ENCODE data around the gene FURIN.

Gene FURIN

DNA sequence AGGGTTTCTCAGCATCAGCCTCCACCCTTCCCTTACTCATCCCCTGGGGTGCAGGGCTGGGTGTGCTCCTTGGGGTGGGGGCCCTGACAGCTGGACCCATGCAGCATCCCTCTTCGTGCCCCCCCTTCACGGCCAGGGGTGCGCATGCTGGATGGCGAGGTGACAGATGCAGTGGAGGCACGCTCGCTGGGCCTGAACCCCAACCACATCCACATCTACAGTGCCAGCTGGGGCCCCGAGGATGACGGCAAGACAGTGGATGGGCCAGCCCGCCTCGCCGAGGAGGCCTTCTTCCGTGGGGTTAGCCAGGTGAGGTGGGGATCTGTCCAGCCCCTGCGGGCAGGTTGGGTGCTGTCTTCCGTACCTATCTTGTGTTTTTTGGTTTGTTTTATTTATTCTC, 9.6 kb downstream of the FURIN start:
- H3K9me3 Mint-ChIP-seq = no peaks in the 10 kb centered on the region
- intact Hi-C loops (cut with micrococcal nuclease) = no loop called here
- peaks cover 85% of the 10 kb centered on the region for H3K4me1 Mint-ChIP-seq (ENCODE audit: low read depth)
- no peak overlapping the region for H3K4me3 Mint-ChIP-seq
- peaks cover 99% of the 10 kb centered on the region for H3K36me3 Mint-ChIP-seq (ENCODE audit: low read depth)
- no peak overlapping the region for H3K27ac Mint-ChIP-seq
- H3K27me3 Mint-ChIP-seq = no peaks in the 10 kb centered on the region

DNA sequence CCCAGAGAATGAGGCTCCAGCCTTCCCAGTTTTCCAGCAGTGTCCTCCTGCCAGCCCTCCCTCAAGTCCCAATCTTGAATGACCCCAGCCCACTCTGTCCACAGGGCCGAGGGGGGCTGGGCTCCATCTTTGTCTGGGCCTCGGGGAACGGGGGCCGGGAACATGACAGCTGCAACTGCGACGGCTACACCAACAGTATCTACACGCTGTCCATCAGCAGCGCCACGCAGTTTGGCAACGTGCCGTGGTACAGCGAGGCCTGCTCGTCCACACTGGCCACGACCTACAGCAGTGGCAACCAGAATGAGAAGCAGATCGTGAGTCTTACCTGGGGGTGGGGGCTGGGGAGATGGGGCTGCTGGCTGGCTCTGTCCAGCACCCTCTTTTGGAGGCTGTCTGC, 10.3 kb downstream of the FURIN start:
- Mint-ChIP-seq H3K9me3 (no peaks in the 10 kb centered on the region), H3K36me3 (ENCODE audit: low read depth) (peaks cover 96% of the 10 kb centered on the region), H3K4me1 (ENCODE audit: low read depth) (peaks cover 85% of the 10 kb centered on the region), H3K4me3 (no peak overlapping the region), H3K27me3 (no peaks in the 10 kb centered on the region), H3K27ac (no peak overlapping the region)
- intact Hi-C loops (cut with micrococcal nuclease) = no loop called here

DNA sequence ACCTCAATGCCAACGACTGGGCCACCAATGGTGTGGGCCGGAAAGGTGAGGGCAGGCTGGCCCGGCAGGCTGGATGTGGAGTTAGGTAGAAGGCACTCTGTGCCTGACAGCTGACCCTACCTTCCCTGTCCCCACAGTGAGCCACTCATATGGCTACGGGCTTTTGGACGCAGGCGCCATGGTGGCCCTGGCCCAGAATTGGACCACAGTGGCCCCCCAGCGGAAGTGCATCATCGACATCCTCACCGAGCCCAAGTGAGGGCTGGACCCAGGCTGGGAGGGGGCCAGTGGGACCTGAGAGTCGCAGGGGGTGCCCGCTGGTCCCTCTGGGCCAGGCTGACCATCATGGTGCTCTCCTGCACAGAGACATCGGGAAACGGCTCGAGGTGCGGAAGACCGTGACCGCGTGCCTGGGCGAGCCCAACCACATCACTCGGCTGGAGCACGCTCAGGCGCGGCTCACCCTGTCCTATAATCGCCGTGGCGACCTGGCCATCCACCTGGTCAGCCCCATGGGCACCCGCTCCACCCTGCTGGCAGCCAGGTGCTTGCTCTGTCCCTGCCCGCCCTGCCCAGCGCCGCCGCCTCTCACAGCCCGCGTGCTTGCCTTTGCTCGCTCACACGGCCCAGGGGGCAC, 11.5 kb downstream of the FURIN start:
- no peak overlapping the region for H3K4me3 Mint-ChIP-seq
- H3K9me3 Mint-ChIP-seq = no peaks in the 10 kb centered on the region
- no peak overlapping the region for H3K27ac Mint-ChIP-seq
- intact Hi-C loops (cut with micrococcal nuclease) = loop anchor here (10.0 kb wide), 1 partner anchor 55 kb away; the partner anchor contains the start of genes HDDC3 and UNC45A
- peaks cover 93% of the 10 kb centered on the region for H3K36me3 Mint-ChIP-seq (ENCODE audit: low read depth)
- H3K4me1 Mint-ChIP-seq (ENCODE audit: low read depth) = peaks cover 79% of the 10 kb centered on the region
- H3K27me3 Mint-ChIP-seq = no peaks in the 10 kb centered on the region

DNA sequence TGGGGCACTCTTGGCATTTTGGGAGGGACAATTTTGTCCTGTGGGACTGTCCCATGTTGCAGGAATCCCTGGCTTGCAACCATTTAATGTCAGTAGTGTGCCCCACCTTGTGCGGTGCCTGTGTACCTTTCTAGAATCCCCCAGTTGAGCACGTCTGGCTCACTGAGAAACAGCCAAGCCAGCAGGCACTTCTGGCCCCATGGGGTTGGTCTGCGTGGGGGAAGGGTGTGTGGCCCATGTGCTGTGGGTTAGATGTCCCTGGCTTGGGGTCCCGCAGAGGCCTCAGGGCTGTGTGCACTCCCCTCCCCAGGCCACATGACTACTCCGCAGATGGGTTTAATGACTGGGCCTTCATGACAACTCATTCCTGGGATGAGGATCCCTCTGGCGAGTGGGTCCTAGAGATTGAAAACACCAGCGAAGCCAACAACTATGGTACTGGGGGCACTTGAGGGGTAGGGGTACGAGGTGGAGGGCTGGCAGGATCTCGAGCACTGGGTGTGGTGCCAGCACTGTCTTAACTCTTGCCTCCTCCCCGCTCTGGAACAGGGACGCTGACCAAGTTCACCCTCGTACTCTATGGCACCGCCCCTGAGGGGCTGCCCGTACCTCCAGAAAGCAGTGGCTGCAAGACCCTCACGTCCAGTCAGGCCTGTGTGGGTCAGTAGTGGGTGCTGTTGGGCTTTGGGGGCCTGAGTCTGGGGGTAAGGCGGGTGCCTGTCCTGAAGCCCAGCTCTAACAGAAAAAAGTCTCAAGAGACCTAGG, 12.2 kb downstream of the FURIN start:
- intact Hi-C loops (cut with micrococcal nuclease) = loop anchor here (10.0 kb wide), 1 partner anchor 54 kb away; the partner anchor contains the start of genes HDDC3 and UNC45A
- Mint-ChIP-seq H3K9me3 (no peaks in the 10 kb centered on the region), H3K27ac (peak overlapping the region; percentile 95), H3K27me3 (no peaks in the 10 kb centered on the region), H3K4me3 (no peak overlapping the region), H3K4me1 (ENCODE audit: low read depth) (peaks cover 79% of the 10 kb centered on the region), H3K36me3 (ENCODE audit: low read depth) (peaks cover 93% of the 10 kb centered on the region)

DNA sequence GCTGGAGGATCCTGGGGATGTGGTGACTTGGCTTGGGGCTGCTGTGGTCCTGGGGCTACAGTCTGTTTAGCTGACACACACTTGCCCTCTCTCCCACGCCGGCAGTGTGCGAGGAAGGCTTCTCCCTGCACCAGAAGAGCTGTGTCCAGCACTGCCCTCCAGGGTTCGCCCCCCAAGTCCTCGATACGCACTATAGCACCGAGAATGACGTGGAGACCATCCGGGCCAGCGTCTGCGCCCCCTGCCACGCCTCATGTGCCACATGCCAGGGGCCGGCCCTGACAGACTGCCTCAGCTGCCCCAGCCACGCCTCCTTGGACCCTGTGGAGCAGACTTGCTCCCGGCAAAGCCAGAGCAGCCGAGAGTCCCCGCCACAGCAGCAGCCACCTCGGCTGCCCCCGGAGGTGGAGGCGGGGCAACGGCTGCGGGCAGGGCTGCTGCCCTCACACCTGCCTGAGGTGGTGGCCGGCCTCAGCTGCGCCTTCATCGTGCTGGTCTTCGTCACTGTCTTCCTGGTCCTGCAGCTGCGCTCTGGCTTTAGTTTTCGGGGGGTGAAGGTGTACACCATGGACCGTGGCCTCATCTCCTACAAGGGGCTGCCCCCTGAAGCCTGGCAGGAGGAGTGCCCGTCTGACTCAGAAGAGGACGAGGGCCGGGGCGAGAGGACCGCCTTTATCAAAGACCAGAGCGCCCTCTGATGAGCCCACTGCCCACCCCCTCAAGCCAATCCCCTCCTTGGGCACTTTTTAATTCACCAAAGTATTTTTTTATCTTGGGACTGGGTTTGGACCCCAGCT, 13.0 kb downstream of the FURIN start:
- Mint-ChIP-seq H3K4me1 (ENCODE audit: low read depth) (peaks cover 79% of the 10 kb centered on the region), H3K4me3 (no peak overlapping the region), H3K27ac (peak overlapping the region; percentile 95), H3K27me3 (no peaks in the 10 kb centered on the region), H3K36me3 (ENCODE audit: low read depth) (peaks cover 93% of the 10 kb centered on the region), H3K9me3 (no peaks in the 10 kb centered on the region)
- intact Hi-C loops (cut with micrococcal nuclease) = loop anchor here (10.0 kb wide), 1 partner anchor 53 kb away; the partner anchor contains the start of genes HDDC3 and UNC45A

DNA sequence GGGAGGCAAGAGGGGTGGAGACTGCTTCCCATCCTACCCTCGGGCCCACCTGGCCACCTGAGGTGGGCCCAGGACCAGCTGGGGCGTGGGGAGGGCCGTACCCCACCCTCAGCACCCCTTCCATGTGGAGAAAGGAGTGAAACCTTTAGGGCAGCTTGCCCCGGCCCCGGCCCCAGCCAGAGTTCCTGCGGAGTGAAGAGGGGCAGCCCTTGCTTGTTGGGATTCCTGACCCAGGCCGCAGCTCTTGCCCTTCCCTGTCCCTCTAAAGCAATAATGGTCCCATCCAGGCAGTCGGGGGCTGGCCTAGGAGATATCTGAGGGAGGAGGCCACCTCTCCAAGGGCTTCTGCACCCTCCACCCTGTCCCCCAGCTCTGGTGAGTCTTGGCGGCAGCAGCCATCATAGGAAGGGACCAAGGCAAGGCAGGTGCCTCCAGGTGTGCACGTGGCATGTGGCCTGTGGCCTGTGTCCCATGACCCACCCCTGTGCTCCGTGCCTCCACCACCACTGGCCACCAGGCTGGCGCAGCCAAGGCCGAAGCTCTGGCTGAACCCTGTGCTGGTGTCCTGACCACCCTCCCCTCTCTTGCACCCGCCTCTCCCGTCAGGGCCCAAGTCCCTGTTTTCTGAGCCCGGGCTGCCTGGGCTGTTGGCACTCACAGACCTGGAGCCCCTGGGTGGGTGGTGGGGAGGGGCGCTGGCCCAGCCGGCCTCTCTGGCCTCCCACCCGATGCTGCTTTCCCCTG, 13.8 kb downstream of the FURIN start:
- intact Hi-C loops (cut with micrococcal nuclease) = loop anchor here (10.0 kb wide), 1 partner anchor 53 kb away; the partner anchor contains the start of genes HDDC3 and UNC45A
- H3K36me3 Mint-ChIP-seq (ENCODE audit: low read depth) = peaks cover 93% of the 10 kb centered on the region

DNA sequence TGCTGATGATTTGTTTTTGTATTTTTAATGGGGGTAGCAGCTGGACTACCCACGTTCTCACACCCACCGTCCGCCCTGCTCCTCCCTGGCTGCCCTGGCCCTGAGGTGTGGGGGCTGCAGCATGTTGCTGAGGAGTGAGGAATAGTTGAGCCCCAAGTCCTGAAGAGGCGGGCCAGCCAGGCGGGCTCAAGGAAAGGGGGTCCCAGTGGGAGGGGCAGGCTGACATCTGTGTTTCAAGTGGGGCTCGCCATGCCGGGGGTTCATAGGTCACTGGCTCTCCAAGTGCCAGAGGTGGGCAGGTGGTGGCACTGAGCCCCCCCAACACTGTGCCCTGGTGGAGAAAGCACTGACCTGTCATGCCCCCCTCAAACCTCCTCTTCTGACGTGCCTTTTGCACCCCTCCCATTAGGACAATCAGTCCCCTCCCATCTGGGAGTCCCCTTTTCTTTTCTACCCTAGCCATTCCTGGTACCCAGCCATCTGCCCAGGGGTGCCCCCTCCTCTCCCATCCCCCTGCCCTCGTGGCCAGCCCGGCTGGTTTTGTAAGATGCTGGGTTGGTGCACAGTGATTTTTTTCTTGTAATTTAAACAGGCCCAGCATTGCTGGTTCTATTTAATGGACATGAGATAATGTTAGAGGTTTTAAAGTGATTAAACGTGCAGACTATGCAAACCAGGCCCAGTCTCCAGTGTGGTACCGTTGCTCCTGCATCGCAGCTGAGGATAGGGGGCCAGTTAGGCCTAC, 14.6 kb downstream of the FURIN start:
- Mint-ChIP-seq H3K4me1 (ENCODE audit: low read depth) (peaks cover 79% of the 10 kb centered on the region), H3K27ac (peak overlapping the region; percentile 95), H3K27me3 (no peaks in the 10 kb centered on the region)

More for the DNA sequence above, 13.8 kb downstream of the FURIN start:
- Mint-ChIP-seq H3K27ac (peak overlapping the region; percentile 95), H3K27me3 (no peaks in the 10 kb centered on the region), H3K4me1 (ENCODE audit: low read depth) (peaks cover 79% of the 10 kb centered on the region), H3K4me3 (no peak overlapping the region), H3K9me3 (no peaks in the 10 kb centered on the region)

DNA sequence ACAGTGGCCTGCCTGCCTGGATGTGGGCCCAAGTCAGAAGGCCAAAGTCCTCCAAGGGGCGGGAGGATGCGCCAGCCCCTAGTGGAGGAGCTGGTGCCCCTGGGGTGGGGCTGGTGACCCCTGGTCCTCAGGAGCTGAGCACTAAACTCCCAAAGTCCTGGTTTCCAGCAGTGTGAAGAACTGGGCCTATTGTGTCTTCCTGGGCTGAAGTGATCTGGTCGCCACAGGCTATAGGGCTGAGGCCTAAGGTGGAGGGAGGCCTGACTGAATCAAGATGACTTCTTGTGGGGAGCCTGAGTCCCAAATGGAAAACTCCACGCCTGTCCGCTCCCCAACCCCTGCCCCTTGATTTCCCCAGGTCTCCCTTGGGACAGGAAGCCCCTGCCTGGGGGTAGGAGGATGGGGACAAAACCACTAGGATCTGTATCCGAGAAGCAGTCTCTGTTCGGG, 15.2 kb downstream of the FURIN start:
- Mint-ChIP-seq H3K9me3 (no peaks in the 10 kb centered on the region), H3K4me1 (ENCODE audit: low read depth) (peaks cover 82% of the 10 kb centered on the region), H3K36me3 (ENCODE audit: low read depth) (peaks cover 93% of the 10 kb centered on the region), H3K27ac (peak overlapping the region; percentile 95), H3K4me3 (peak overlapping the region; percentile 98), H3K27me3 (no peaks in the 10 kb centered on the region)
- intact Hi-C loops (cut with micrococcal nuclease) = loop anchor here (10.0 kb wide), 1 partner anchor 51 kb away; the partner anchor contains the start of genes HDDC3 and UNC45A

More for the DNA sequence above, 14.6 kb downstream of the FURIN start:
- peaks cover 93% of the 10 kb centered on the region for H3K36me3 Mint-ChIP-seq (ENCODE audit: low read depth)
- peak overlapping the region; percentile 98 for H3K4me3 Mint-ChIP-seq
- intact Hi-C loops (cut with micrococcal nuclease) = loop anchor here (10.0 kb wide), 1 partner anchor 52 kb away; the partner anchor contains the start of genes HDDC3 and UNC45A
- H3K9me3 Mint-ChIP-seq = no peaks in the 10 kb centered on the region

DNA sequence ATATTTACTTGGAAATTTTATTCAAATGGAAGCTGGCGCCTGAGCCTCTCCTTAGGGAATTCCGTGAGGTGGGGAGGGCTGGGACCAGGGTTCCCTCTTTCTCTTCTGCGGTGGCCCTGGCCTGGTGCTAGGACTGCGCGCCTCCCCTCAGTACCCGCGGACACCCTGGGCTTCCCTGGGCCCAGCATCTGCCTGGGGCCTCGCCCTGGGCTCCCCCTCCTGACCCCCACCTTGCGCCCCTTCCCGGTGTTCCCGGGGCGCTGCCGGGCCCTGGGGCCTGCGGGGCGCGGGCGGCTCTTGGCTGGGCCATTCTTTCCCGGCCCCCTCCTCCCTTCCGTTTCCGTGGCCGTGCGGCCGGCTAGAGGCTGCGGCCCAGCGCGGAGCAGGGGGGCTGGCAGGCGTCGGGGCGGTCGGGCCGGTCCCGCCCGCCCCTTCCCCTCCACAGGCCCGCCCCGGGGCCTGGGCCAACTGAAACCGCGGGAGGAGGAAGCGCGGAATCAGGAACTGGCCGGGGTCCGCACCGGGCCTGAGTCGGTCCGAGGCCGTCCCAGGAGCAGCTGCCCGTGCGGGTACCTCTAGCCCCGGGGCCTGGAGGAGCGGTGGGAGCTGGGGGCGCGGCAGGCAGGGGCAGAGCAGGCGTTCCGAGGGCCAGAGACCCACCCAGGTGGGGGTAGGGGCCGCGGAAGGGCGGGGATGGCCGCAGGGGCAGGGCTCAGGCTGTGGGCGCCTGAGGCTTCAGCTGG, 15.8 kb downstream of the FURIN start, which contains the start of gene FES:
Gene FES (plus strand): TSS at position 529 of the 743 bp plus-strand sequence. CDS start 542 bp downstream, outside the sequence.
- peaks cover 93% of the 10 kb centered on the region for H3K36me3 Mint-ChIP-seq (ENCODE audit: low read depth)
- no peaks in the 10 kb centered on the region for H3K9me3 Mint-ChIP-seq
- no peaks in the 10 kb centered on the region for H3K27me3 Mint-ChIP-seq
- peak within 1 kb of the TSS; percentile 98 for H3K4me3 Mint-ChIP-seq
- intact Hi-C loops (cut with micrococcal nuclease) = loop anchor here (2.0 to 10.0 kb wide), 2 partner anchors 51 to 183 kb away; partner anchors contain the start of genes HDDC3 and UNC45A
- H3K27ac Mint-ChIP-seq = peak within 1 kb of the TSS; percentile 95
- peaks cover 88% of the 10 kb centered on the region for H3K4me1 Mint-ChIP-seq (ENCODE audit: low read depth)

DNA sequence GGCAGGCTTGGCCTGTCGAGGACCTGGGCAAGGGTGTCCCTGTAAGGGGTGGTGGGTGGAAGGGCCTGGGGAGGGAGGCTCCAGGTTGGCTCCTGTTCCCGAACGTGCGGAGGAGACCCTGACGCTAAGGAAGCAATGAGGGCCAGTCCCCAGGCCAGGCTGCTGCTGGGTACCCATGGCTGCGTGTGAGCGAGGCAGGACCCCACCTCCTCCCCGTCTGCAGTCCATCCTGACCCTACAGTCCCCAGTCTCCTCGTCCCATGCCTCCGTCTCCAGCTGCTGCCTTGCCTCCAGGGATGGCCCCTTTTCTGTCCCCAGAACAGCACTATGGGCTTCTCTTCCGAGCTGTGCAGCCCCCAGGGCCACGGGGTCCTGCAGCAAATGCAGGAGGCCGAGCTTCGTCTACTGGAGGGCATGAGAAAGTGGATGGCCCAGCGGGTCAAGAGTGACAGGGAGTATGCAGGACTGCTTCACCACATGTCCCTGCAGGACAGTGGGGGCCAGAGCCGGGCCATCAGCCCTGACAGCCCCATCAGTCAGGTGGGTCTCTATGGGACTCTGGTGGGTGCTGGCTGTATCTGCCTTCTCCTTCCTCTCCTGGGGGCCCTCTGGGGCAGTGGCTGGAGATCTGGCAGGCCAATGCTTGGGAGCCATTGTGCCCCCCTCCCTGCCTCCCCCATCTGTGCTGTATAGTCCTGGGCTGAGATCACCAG, 16.5 kb downstream of the FURIN start:
- Mint-ChIP-seq H3K4me1 (ENCODE audit: low read depth) (peaks cover 89% of the 10 kb centered on the region), H3K27me3 (no peaks in the 10 kb centered on the region), H3K4me3 (peak overlapping the region; percentile 98), H3K27ac (peak overlapping the region; percentile 95), H3K36me3 (ENCODE audit: low read depth) (peaks cover 93% of the 10 kb centered on the region), H3K9me3 (no peaks in the 10 kb centered on the region)
- intact Hi-C loops (cut with micrococcal nuclease) = loop anchor here (2.0 to 10.0 kb wide), 2 partner anchors 50 to 184 kb away; partner anchors contain the start of genes HDDC3 and UNC45A

Data from dendritic cell treated with granulocyte-macrophage colony-stimulating factor and Interleukin-4, amounts not matched to agents 40 ng/mL and 50 ng/mL, for 4 days (primary cell).